Aorta (tissue), 5 donors: ENCODE measurements around the gene G2E3. TPM values are rescaled to one million over a fixed set of nuclear protein-coding genes. Genes with fewer than 3 reads are reported as not detected.
"Not testable (repeated sequence)": the region's sequence is repeated elsewhere in the genome, so short reads cannot be mapped to it uniquely, and the experiment has no call there.

ENCODE experiments used
- ATAC-seq: fragments of 200-7000 bp; cut with Tn5 transposase; one replicate; pipeline ENCODE4 v1.9.1; 2022; ENCODE audit warnings: moderate library complexity; ENCODE audit not compliant: low FRiP score
- DNase-seq, 2 donors: peaks; one replicate each; pipeline ENCODE4 v3.0.0-alpha.2; 2020
- H3K27ac ChIP-seq, 2 donors: one replicate each; pipeline ENCODE4 v1.5.1; 2013; ENCODE audit warnings: low read length in 2 of 2, mild to moderate bottlenecking in 2 of 2, moderate library complexity in 2 of 2, control low read depth in 1 of 2, inconsistent platforms in 1 of 2, low read depth in 1 of 2
- H3K27me3 ChIP-seq, 2 donors: one replicate each; pipeline ENCODE4 v1.6.1; 2013; ENCODE audit warnings: control low read depth in 1 of 2, low read length in 1 of 2, mild to moderate bottlenecking in 1 of 2, moderate library complexity in 1 of 2; ENCODE audit not compliant: insufficient read depth in 2 of 2, control insufficient read depth in 1 of 2
- H3K36me3 ChIP-seq, 2 donors: one replicate each; pipeline ENCODE4 v1.6.1; 2013; ENCODE audit warnings: control low read depth in 1 of 2, low read length in 1 of 2, mild to moderate bottlenecking in 1 of 2; ENCODE audit not compliant: insufficient read depth in 2 of 2, control insufficient read depth in 1 of 2
- H3K4me1 ChIP-seq, 2 donors: one replicate each; pipeline ENCODE4 v1.6.1; 2013; ENCODE audit warnings: low read length in 2 of 2, control low read depth in 1 of 2, mild to moderate bottlenecking in 1 of 2, moderate library complexity in 1 of 2; ENCODE audit not compliant: insufficient read depth in 2 of 2, control insufficient read depth in 1 of 2
- H3K4me3 ChIP-seq, 2 donors: one replicate each; pipeline ENCODE4 v1.5.1; 2013; ENCODE audit warnings: low read length in 2 of 2, control low read depth in 1 of 2, mild to moderate bottlenecking in 1 of 2
- H3K9me3 ChIP-seq: one replicate; pipeline ENCODE4 v1.6.1; 2013; ENCODE audit warnings: mild to moderate bottlenecking, low read length; ENCODE audit not compliant: control insufficient read depth
- WGBS, 2 donors: extraction: QIAGEN DNeasy Blood & Tissue Kit; methylation state at CpG; one replicate each; pipeline ENCODE4 v1.1.7; 2013; 5-methylcytosine and 5-hydroxymethylcytosine counted together
- intact Hi-C, 2 donors: fragments of 100-400 bp; cut with DNase I; formaldehyde crosslinking; loops; one replicate each; pipeline versions ENCODE4 v1.14.2 to v1.15.0; 2022
- polyA plus RNA-seq, 2 donors: library from polyadenylated mRNA; stranded (reverse); fragments of 200-250 nt; gene quantifications; one replicate each; pipeline ENCODE4 v1.2.3, GENCODE V29; 2013
- total RNA-seq, 2 donors: library from RNA; stranded (reverse); fragmentation: NEBNext Ultra II Directional; extraction: Animal tissue kit (Norgen Biotek cat#: 25700); gene quantifications; one replicate each; pipeline ENCODE4 v1.2.1, GENCODE V29; 2021
- donor health status: healthy with polysubstance abuse.
- donor health status: Bipolar disorder and iron deficiency.
- donor health status: DM: no; HTN: no; CAD: no.
- donor health status: DM: no; HTN: no; CAD: no.
- donor health status: DM: yes; HTN: yes; CAD: no.

G2E3 gene
- total and polyA plus RNA-seq, 4 donors, result 4.0 to 18.3 (median 11.7) TPM

- DNase-seq (no peak), ATAC-seq (no peak)
- H3K4me1 ChIP-seq, result peaks cover 0 to 9% of the 10 kb centered on the region in 2 donors
- H3K4me3 ChIP-seq, result no peak overlapping the region
- WGBS, 2 donors, result 92 to 94% methylated on average over 5 of the region's 5 CpGs
- no peaks in the 10 kb centered on the region for H3K9me3 ChIP-seq
- intact Hi-C loops, result no loop called here
- no peak overlapping the region for H3K27ac ChIP-seq
- H3K27me3 ChIP-seq, result no peaks in the 10 kb centered on the region
- H3K36me3 ChIP-seq, result no peaks in the 10 kb centered on the region
These were observed 65.1 kb downstream of the G2E3 start for GRCh38 chr14:30624132-30624423.

- H3K4me1 ChIP-seq, result peaks cover 0 to 9% of the 10 kb centered on the region in 2 donors
- no peak for DNase-seq
These were observed 66.6 kb downstream of the G2E3 start for GRCh38 chr14:30625533-30625932.

GRCh38 chr14:30629432-30629831 is 70.5 kb downstream of the G2E3 start:
- intact Hi-C loops, H3K9me3 ChIP-seq, H3K4me1 ChIP-seq, H3K27me3 ChIP-seq, H3K4me3 ChIP-seq, H3K36me3 ChIP-seq, ATAC-seq, H3K27ac ChIP-seq: not testable (repeated sequence)
- peak in 1 of 2 donors; percentile 57 for DNase-seq
- WGBS, 2 donors, result 92 to 95% methylated on average over 8 of the region's 8 CpGs

More at GRCh38 chr14:30625533-30625932, 66.6 kb downstream of the G2E3 start:
- Histone ChIP-seq H3K4me3 (no peak overlapping the region), H3K9me3 (no peaks in the 10 kb centered on the region), H3K27ac (no peak overlapping the region), H3K36me3 (no peaks in the 10 kb centered on the region), H3K27me3 (no peaks in the 10 kb centered on the region)
- no peak for ATAC-seq
- intact Hi-C loops, result no loop called here
- WGBS, 2 donors, result 91% methylated on average over 3 of the region's 3 CpGs

GRCh38 chr14:30630248-30630647 is 71.3 kb downstream of the G2E3 start:
- ATAC-seq (no peak), DNase-seq (no peak)
- intact Hi-C loops, result no loop called here
- no peaks in the 10 kb centered on the region for H3K9me3 ChIP-seq
- no peak overlapping the region for H3K27ac ChIP-seq
- H3K36me3 ChIP-seq, result peaks cover 0 to 5% of the 10 kb centered on the region in 2 donors
- H3K4me1 ChIP-seq, result peaks cover 0 to 5% of the 10 kb centered on the region in 2 donors
- H3K4me3 ChIP-seq, result no peak overlapping the region
- no peaks in the 10 kb centered on the region for H3K27me3 ChIP-seq

- H3K9me3 ChIP-seq, result no peaks in the 10 kb centered on the region
- no peak overlapping the region for H3K4me3 ChIP-seq
- H3K4me1 ChIP-seq, result no peaks in the 10 kb centered on the region
- no peaks in the 10 kb centered on the region for H3K27me3 ChIP-seq
- ATAC-seq (no peak), DNase-seq (no peak)
- H3K27ac ChIP-seq, result no peak overlapping the region
- peaks cover 0 to 5% of the 10 kb centered on the region in 2 donors for H3K36me3 ChIP-seq
- whole genome bisulfite sequencing, 2 donors, result 92 to 93% methylated on average over 1 of the region's 1 CpG
- intact Hi-C loops, result no loop called here
These were observed 73.8 kb downstream of the G2E3 start for GRCh38 chr14:30632730-30633129.

GRCh38 chr14:30638926-30639325 is 80.0 kb downstream of the G2E3 start:
- Histone ChIP-seq H3K9me3 (no peaks in the 10 kb centered on the region), H3K36me3 (peaks cover 0 to 2% of the 10 kb centered on the region in 2 donors), H3K27me3 (no peaks in the 10 kb centered on the region), H3K4me3 (no peak overlapping the region), H3K4me1 (no peaks in the 10 kb centered on the region), H3K27ac (no peak overlapping the region)
- DNase-seq, result no peak
- 91 to 96% methylated on average over 3 of the region's 3 CpGs for WGBS, 2 donors
- intact Hi-C loops, result no loop called here
- no peak for ATAC-seq

- no peaks in the 10 kb centered on the region for H3K36me3 ChIP-seq
- no peak overlapping the region for H3K27ac ChIP-seq
- no peak overlapping the region for H3K4me3 ChIP-seq
- no peaks in the 10 kb centered on the region for H3K9me3 ChIP-seq
- intact Hi-C loops, result no loop called here
- ATAC-seq, result no peak
- WGBS, 2 donors, result 88 to 93% methylated on average over 1 of the region's 1 CpG
- H3K27me3 ChIP-seq, result no peaks in the 10 kb centered on the region
- no peak for DNase-seq
- H3K4me1 ChIP-seq, result no peaks in the 10 kb centered on the region
These were observed 82.2 kb downstream of the G2E3 start for GRCh38 chr14:30641207-30641606.

- H3K4me1 ChIP-seq, H3K4me3 ChIP-seq, intact Hi-C loops, H3K36me3 ChIP-seq, DNase-seq, H3K27me3 ChIP-seq, ATAC-seq, H3K9me3 ChIP-seq, H3K27ac ChIP-seq: not testable (repeated sequence)
- WGBS, 2 donors, result 97 to 98% methylated on average over 5 of the region's 5 CpGs
These were observed 85.5 kb downstream of the G2E3 start for GRCh38 chr14:30644462-30644861.

- Histone ChIP-seq H3K27ac (no peak overlapping the region), H3K4me3 (no peak overlapping the region), H3K9me3 (no peaks in the 10 kb centered on the region), H3K27me3 (no peaks in the 10 kb centered on the region), H3K4me1 (no peaks in the 10 kb centered on the region), H3K36me3 (peaks cover 0 to 2% of the 10 kb centered on the region in 2 donors)
- intact Hi-C loops, result no loop called here
- DNase-seq (no peak), ATAC-seq (no peak)
- 97 to 100% methylated on average over 2 of the region's 2 CpGs for WGBS, 2 donors
These were observed 86.6 kb downstream of the G2E3 start for GRCh38 chr14:30645600-30645999.
